IMR-90 (cell line): ENCODE results near the gene OSBP2. TPM values are rescaled to one million over a fixed set of nuclear protein-coding genes. Genes with fewer than 3 reads are reported as not detected.
"Not testable (repeated sequence)": the region's sequence is repeated elsewhere in the genome, so short reads cannot be mapped to it uniquely, and the experiment has no call there.

Experiments
- ATAC-seq: fragments of 200-7000 bp; cut with Tn5 transposase; 2 replicates; pipeline ENCODE4 v1.9.1; 2020; ENCODE audit warnings: low read depth, mild to moderate bottlenecking, moderate library complexity
- BruUV-seq: library from RNA; stranded (reverse); fragments of 400-500 nt; replicated peaks from 2 replicates; lab custom pipeline; 2021; lab: Mats Ljungman, UMichigan
- CTCF ChIA-PET: fragments of 300-600 bp; formaldehyde crosslinking; extraction: SDS; loops from one replicate; lab custom pipeline; 2021; ENCODE audit warnings: antibody characterized with exemption; lab: Yijun Ruan, JAX
- POLR2A ChIA-PET: fragments of 300-600 bp; sonication (Branson Sonifier 250); formaldehyde crosslinking; loops from one replicate; lab custom pipeline; 2022; ENCODE audit warnings: antibody characterized with exemption; ENCODE audit not compliant: unreplicated experiment; lab: Charles Lee
- DNase-seq: peaks from one replicate; pipeline ENCODE4 v3.0.0; 2013
- H2AFZ ChIP-seq: replicated peaks from 2 replicates; pipeline ENCODE3; 2013; ENCODE audit warnings: low read length, mild to moderate bottlenecking; ENCODE audit not compliant: poor library complexity
- H2AK5ac ChIP-seq: 2 replicates; pipeline ENCODE4 v1.6.1; 2013; ENCODE audit warnings: low read depth, low read length, inconsistent platforms
- H2AK9ac ChIP-seq: replicated peaks from 2 replicates; pipeline ENCODE3; 2013; ENCODE audit warnings: mild to moderate bottlenecking, low read depth, low read length, moderate library complexity; ENCODE audit not compliant: poor library complexity
- H2BK120ac ChIP-seq: 2 replicates; pipeline ENCODE4 v1.6.1; 2013; ENCODE audit warnings: low read depth, low read length, inconsistent platforms
- H2BK15ac ChIP-seq: 3 replicates; pipeline ENCODE4 v1.6.1; 2013; ENCODE audit warnings: low read depth, low read length, inconsistent platforms
- H2BK20ac ChIP-seq: 2 replicates; pipeline ENCODE4 v1.6.1; 2013; ENCODE audit warnings: low read depth, mild to moderate bottlenecking, inconsistent platforms, low read length, moderate library complexity
- H2BK5ac ChIP-seq: 2 replicates; pipeline ENCODE4 v1.6.1; 2013; ENCODE audit warnings: mild to moderate bottlenecking, low read depth, low read length, inconsistent platforms; ENCODE audit not compliant: poor library complexity, severe bottlenecking
- H3K14ac ChIP-seq: replicated peaks from 2 replicates; pipeline ENCODE4 v1.6.1; 2013; ENCODE audit warnings: low read depth, low read length, inconsistent platforms
- H3K18ac ChIP-seq: 2 replicates; pipeline ENCODE4 v1.6.1; 2013; ENCODE audit warnings: low read depth, low read length, control low read depth
- H3K23ac ChIP-seq: 2 replicates; pipeline ENCODE4 v1.6.1; 2013; ENCODE audit warnings: low read depth, low read length, inconsistent platforms
- H3K27ac ChIP-seq: 2 replicates; pipeline ENCODE4 v1.5.1; 2013; ENCODE audit warnings: mild to moderate bottlenecking, control low read depth, low read length; ENCODE audit not compliant: insufficient read depth
- H3K27me3 ChIP-seq: 2 replicates; pipeline ENCODE4 v1.6.1; 2013; ENCODE audit warnings: low read length; ENCODE audit not compliant: control insufficient read depth, insufficient read depth
- H3K36me3 ChIP-seq: 2 replicates; pipeline ENCODE4 v1.6.1; 2013; ENCODE audit warnings: low read length, mixed read lengths; ENCODE audit not compliant: control insufficient read depth, insufficient read depth
- H3K4ac ChIP-seq: 2 replicates; pipeline ENCODE4 v1.6.1; 2013; ENCODE audit warnings: low read depth, low read length, inconsistent platforms
- H3K4me1 ChIP-seq: 2 replicates; pipeline ENCODE4 v1.6.1; 2013; ENCODE audit warnings: low read length, mixed read lengths; ENCODE audit not compliant: control insufficient read depth, insufficient read depth
- H3K4me2 ChIP-seq: 2 replicates; pipeline ENCODE4 v1.6.1; 2013; ENCODE audit warnings: low read depth, mild to moderate bottlenecking, control low read depth, low read length, moderate library complexity
- H3K4me3 ChIP-seq: 2 replicates; pipeline ENCODE4 v1.5.1; 2013; ENCODE audit warnings: low read depth, mild to moderate bottlenecking, control low read depth, low read length, moderate library complexity; ENCODE audit not compliant: insufficient read depth
- H3K56ac ChIP-seq: 2 replicates; pipeline ENCODE4 v1.6.1; 2013; ENCODE audit warnings: low read length, inconsistent platforms; ENCODE audit not compliant: insufficient read depth; ENCODE audit errors: extremely low read depth
- H3K79me1 ChIP-seq, 2 experiments: 2 replicates each; pipeline ENCODE4 v1.6.1; 2013; ENCODE audit warnings: low read length in 2 of 2, inconsistent platforms in 1 of 2, low read depth in 1 of 2
- H3K9ac ChIP-seq: 2 replicates; pipeline ENCODE4 v1.6.1; 2013; ENCODE audit warnings: low read depth, low read length, control low read depth
- H3K9me1 ChIP-seq: 2 replicates; pipeline ENCODE4 v1.6.1; 2013; ENCODE audit warnings: low read length, inconsistent platforms; ENCODE audit not compliant: insufficient read depth
- H3K9me3 ChIP-seq: 2 replicates; pipeline ENCODE4 v1.6.1; 2013; ENCODE audit warnings: low read length; ENCODE audit not compliant: control insufficient read depth, insufficient read depth
- H4K20me1 ChIP-seq: 2 replicates; pipeline ENCODE4 v1.6.1; 2013; ENCODE audit warnings: low read length, inconsistent platforms; ENCODE audit not compliant: insufficient read depth
- H4K5ac ChIP-seq: 2 replicates; pipeline ENCODE4 v1.6.1; 2013; ENCODE audit warnings: mild to moderate bottlenecking, low read depth, low read length, control low read depth
- H4K8ac ChIP-seq, 2 experiments: 2 replicates each; pipeline ENCODE4 v1.6.1; 2013; ENCODE audit warnings: low read depth in 2 of 2, low read length in 2 of 2, control low read depth in 1 of 2, inconsistent platforms in 1 of 2
- H4K91ac ChIP-seq: 2 replicates; pipeline ENCODE4 v1.6.1; 2013; ENCODE audit warnings: low read depth, low read length, inconsistent platforms; ENCODE audit not compliant: insufficient read depth
- MAZ ChIP-seq: IDR thresholded peaks from 2 replicates; pipeline ENCODE4 v1.6.1; 2012; ENCODE audit warnings: low read depth, mild to moderate bottlenecking, low read length, improper control_type of control experiment, moderate library complexity, borderline replicate concordance
- WGBS, 2 experiments: methylation state at CpG; one replicate each; pipeline versions ENCODE4 v1.1.5 to v1.1.7; 2013; ENCODE audit warnings: missing lambda C conversion rate in 2 of 2; ENCODE audit not compliant: insufficient read length in 1 of 2; ENCODE audit errors: extremely low coverage in 2 of 2; 5-methylcytosine and 5-hydroxymethylcytosine counted together
- dilution Hi-C: fragments of 300-500 bp; cut with HindIII; formaldehyde crosslinking; loops from one replicate; pipeline ENCODE4 v1.14.3; 2018; ENCODE audit warnings: low sequenced_read_pairs; ENCODE audit not compliant: unreplicated experiment
- in situ Hi-C: fragments of 300-500 bp; cut with MboI; formaldehyde crosslinking; loops from 3 replicates; pipeline ENCODE4 v1.14.3; 2019; ENCODE audit warnings: low sequenced_read_pairs, inconsistent platforms, mixed read lengths
- intact Hi-C: fragments of 100-400 bp; cut with micrococcal nuclease; formaldehyde crosslinking; loops from 2 replicates; pipeline ENCODE4 v1.10.0; 2022
- polyA plus RNA-seq, 3 experiments: library from polyadenylated mRNA; depleted of rRNA; stranded (reverse); fragments of >200 nt; gene quantifications; 2 replicates each; pipeline ENCODE4 v1.2.3, GENCODE V29; 2012; ENCODE audit warnings: low replicate concordance in 1 of 3
- total RNA-seq: library from RNA; depleted of rRNA; stranded (reverse); fragments of >200 nt; gene quantifications from 2 replicates; pipeline ENCODE4 v1.2.3, GENCODE V29; 2012
- TF ChIP-seq, protein P1 (sequence below): fragments of 150-350 bp; IDR thresholded peaks from 2 replicates; pipeline ENCODE4 v1.6.1; 2016; ENCODE audit warnings: low read depth, mild to moderate bottlenecking, low read length, moderate library complexity, borderline replicate concordance

OSBP2 gene
- total and polyA plus RNA-seq, 2 of the 4 experiments (the other 2 are of a cell fraction), result 1.8 to 2.2 TPM

DNA sequence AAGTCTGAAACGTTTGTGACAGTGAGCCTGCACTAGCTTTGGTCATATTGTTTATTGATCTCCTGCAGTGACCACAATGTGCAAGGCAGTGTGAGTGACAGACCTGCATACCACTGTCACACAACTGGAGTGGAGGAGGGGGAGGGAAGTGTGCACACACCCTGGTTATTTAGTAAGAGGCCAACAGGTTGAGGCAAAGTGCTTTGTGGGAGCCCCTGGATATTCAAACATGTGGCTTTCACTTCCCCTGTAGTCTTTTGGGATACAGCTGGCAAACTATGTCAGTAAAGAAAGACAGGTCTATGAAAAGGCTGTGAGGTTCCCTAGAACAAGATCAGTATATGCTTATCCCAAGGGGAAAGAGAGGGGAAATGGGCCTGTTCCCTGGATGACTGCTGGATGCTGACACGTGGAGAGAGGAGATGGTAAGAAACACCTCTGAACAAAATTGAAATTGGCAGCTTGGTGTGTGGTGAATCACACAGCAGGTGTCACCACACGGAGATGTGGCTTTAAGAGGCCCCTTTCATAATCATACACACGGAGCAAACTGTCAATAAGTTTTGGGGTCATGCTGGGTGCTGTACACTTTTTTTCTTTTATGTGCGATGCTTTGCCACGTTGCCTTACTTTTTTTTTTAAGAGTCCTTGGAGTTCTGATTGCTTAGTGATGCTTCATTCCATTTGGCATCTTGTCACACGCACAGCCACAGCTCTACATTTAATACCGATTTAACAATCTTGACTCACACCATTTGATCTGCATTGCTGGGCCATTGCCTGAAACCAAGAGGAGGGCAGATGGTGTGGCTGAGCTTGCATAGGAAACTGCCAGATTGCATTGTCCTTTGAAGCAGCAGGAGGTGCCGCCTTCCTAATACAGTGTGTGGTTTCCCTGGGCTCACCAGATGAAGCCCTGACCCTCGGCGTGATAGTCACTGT is 11.3 kb downstream of the OSBP2 start (continued):
- TF ChIP-seq, protein P1, sequence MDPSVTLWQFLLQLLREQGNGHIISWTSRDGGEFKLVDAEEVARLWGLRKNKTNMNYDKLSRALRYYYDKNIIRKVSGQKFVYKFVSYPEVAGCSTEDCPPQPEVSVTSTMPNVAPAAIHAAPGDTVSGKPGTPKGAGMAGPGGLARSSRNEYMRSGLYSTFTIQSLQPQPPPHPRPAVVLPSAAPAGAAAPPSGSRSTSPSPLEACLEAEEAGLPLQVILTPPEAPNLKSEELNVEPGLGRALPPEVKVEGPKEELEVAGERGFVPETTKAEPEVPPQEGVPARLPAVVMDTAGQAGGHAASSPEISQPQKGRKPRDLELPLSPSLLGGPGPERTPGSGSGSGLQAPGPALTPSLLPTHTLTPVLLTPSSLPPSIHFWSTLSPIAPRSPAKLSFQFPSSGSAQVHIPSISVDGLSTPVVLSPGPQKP, result no peak
- TF ChIP-seq MAZ, result no peak

DNA sequence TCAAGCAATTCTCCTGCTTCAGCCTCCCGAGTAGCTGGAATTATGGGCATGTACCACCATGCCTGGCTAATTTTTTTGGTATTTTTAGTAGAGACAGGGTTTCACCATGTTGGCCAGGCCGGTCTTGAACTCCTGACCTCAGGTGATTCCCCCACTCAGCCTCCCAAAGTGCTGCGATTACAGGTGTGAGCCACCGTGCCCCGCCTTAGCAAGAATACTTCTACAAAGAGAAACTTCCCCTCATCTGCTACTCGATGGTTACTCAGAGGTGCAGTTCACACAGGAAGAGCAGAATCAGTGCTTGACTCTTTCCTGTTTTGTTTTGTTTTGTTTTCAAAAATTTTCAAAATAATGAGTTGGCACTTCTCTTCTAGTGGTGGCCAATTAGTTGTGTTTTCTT is 15.3 kb downstream of the OSBP2 start:
- H3K4me2 ChIP-seq, H3K27me3 ChIP-seq, H4K8ac ChIP-seq, H2BK120ac ChIP-seq, H4K91ac ChIP-seq, H3K56ac ChIP-seq, ATAC-seq, H3K9me1 ChIP-seq, H3K36me3 ChIP-seq, H2BK15ac ChIP-seq, H3K23ac ChIP-seq, intact Hi-C loops, H3K4me1 ChIP-seq, H3K9ac ChIP-seq, H2AK5ac ChIP-seq, dilution Hi-C loops, H3K9me3 ChIP-seq, H4K20me1 ChIP-seq, H3K4ac ChIP-seq, H3K4me3 ChIP-seq, H2AK9ac ChIP-seq, H3K18ac ChIP-seq, BruUV-seq, H3K27ac ChIP-seq, DNase-seq, H3K79me1 ChIP-seq, H2BK20ac ChIP-seq, CTCF ChIA-PET, POLR2A ChIA-PET, H2AFZ ChIP-seq, in situ Hi-C loops, H3K14ac ChIP-seq, H4K5ac ChIP-seq, H2BK5ac ChIP-seq: not testable (repeated sequence)
- WGBS, 2 experiments, result no CpG with 5 or more reads among the region's 6 CpGs
